Stomach (tissue), 4 donors: ENCODE measurements around the gene SNRK.

ENCODE experiments used
- EP300 ChIP-seq: sonication (generic); formaldehyde crosslinking; IDR thresholded peaks from one replicate; pipeline ENCODE4 v1.6.1; 2017; ENCODE audit warnings: antibody characterized with exemption
- POLR2A ChIP-seq, 4 donors: fragments of 450-650 bp; IDR thresholded peaks; one replicate each; pipeline ENCODE4 v1.6.1; 2016; ENCODE audit warnings: antibody characterized with exemption in 4 of 4, control low read depth in 2 of 4, mild to moderate bottlenecking in 1 of 4, moderate library complexity in 1 of 4
- POLR2AphosphoS5 ChIP-seq, 3 donors: sonication (generic); formaldehyde crosslinking; IDR thresholded peaks; one replicate each; pipeline ENCODE4 v1.6.1; 2016; ENCODE audit warnings: antibody characterized with exemption in 3 of 3
- TF ChIP-seq, protein P1 (sequence below), 7 experiments: fragments of 450-650 bp in 4 of 7; fragments of 200-600 bp in 3 of 7; sonication (generic) in 3 of 7; IDR thresholded peaks; one replicate each; pipeline ENCODE4 v1.5.1; 2016 to 2019; ENCODE audit warnings: antibody characterized with exemption in 7 of 7, control low read depth in 2 of 7, mild to moderate bottlenecking in 1 of 7

DNA sequence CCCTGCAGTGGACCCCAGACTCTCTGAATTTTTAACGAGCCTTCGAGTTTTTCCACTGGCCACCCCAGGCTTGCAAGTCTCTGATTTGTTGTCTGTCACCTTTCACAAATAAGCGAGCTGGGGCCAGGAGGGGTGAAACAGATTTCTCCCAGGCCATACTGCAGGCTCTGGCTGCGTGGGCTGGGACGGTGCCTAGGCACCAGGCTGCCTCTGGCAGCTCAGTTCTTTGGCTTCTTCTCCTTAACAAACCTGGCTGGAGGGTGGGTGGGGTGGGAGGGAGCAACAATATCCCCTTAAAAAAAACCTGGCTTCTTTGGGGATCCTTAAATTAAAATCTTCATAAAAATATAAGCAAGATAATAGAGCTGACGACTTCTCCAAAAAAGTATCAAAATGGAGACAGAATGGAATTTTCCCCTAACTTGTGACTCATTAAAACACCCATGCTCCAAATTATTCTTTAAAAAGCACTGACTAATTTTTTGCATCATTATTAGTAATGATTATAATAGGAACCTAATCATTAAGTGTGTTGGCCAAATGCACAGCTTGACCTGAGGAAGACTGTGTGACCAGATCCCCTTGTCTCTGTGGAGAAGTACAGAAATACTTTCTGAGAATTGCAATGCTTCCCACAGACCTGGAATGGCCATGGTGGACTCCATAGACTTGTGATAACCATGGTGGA, 84.1 kb downstream of the SNRK start:
- TF ChIP-seq, protein P1, sequence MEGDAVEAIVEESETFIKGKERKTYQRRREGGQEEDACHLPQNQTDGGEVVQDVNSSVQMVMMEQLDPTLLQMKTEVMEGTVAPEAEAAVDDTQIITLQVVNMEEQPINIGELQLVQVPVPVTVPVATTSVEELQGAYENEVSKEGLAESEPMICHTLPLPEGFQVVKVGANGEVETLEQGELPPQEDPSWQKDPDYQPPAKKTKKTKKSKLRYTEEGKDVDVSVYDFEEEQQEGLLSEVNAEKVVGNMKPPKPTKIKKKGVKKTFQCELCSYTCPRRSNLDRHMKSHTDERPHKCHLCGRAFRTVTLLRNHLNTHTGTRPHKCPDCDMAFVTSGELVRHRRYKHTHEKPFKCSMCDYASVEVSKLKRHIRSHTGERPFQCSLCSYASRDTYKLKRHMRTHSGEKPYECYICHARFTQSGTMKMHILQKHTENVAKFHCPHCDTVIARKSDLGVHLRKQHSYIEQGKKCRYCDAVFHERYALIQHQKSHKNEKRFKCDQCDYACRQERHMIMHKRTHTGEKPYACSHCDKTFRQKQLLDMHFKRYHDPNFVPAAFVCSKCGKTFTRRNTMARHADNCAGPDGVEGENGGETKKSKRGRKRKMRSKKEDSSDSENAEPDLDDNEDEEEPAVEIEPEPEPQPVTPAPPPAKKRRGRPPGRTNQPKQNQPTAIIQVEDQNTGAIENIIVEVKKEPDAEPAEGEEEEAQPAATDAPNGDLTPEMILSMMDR (IDR thresholded peaks at IDR 0.05), result no peak
- TF ChIP-seq EP300, result no peak
- no peak for TF ChIP-seq POLR2A (IDR thresholded peaks at IDR 0.05)
- no peak for TF ChIP-seq POLR2AphosphoS5 (IDR thresholded peaks at IDR 0.05)
